Measurements from ENCODE around the gene UQCC5.

Gene UQCC5

GRCh38 chr3:52535411-52536111 is 844 bp upstream of the UQCC5 start:
- DNase-seq, result no peak

- DNase-seq, result no peak
Measured at GRCh38 chr3:52536112-52536368, 365 bp upstream of the UQCC5 start.

GRCh38 chr3:52537165-52537620 is 788 bp downstream of the UQCC5 start:
- no peak for DNase-seq

GRCh38 chr3:52537726-52538421 is 1.5 kb downstream of the UQCC5 start:
- no peak for DNase-seq

GRCh38 chr3:52539010-52539653 is 2.7 kb downstream of the UQCC5 start:
- DNase-seq, result no peak

- no peak for DNase-seq
Measured at GRCh38 chr3:52541050-52541449, 4.6 kb downstream of the UQCC5 start.

- no peak for DNase-seq
Measured at GRCh38 chr3:52544937-52545336, 8.5 kb downstream of the UQCC5 start.

- DNase-seq, result no peak
Measured at GRCh38 chr3:52546111-52546901, 9.9 kb downstream of the UQCC5 start.

- no peak for DNase-seq
Measured at GRCh38 chr3:52547143-52547542, 10.7 kb downstream of the UQCC5 start.

GRCh38 chr3:52551118-52551517 is 14.7 kb downstream of the UQCC5 start:
- no peak for DNase-seq

- no peak for DNase-seq
Measured at GRCh38 chr3:52552089-52552488, 15.7 kb downstream of the UQCC5 start.

GRCh38 chr3:52554026-52554755 is 17.8 kb downstream of the UQCC5 start:
- DNase-seq, result no peak

GRCh38 chr3:52555056-52555455 is 18.7 kb downstream of the UQCC5 start:
- no peak for DNase-seq

- DNase-seq, result no peak
Measured at GRCh38 chr3:52557011-52557960, 20.9 kb downstream of the UQCC5 start.

GRCh38 chr3:52558436-52558835 is 22.0 kb downstream of the UQCC5 start:
- no peak for DNase-seq

- DNase-seq, result no peak
Measured at GRCh38 chr3:52561028-52561747, 24.8 kb downstream of the UQCC5 start.

GRCh38 chr3:52563984-52564383 is 27.6 kb downstream of the UQCC5 start:
- no peak for DNase-seq

- DNase-seq, result no peak
Measured at GRCh38 chr3:52568069-52568468, 31.7 kb downstream of the UQCC5 start.

- no peak for DNase-seq
Measured at GRCh38 chr3:52570076-52570475, 33.7 kb downstream of the UQCC5 start.

GRCh38 chr3:52572221-52572620 is 35.8 kb downstream of the UQCC5 start:
- no peak for DNase-seq
